Stimulated activated CD8-positive, alpha-beta memory T cell treated with anti-CD3 and anti-CD28 coated beads, Interleukin-4, amount 100 ng/mL, for 24 hours (primary cell): ENCODE data around the gene TRIM47.
A peak's percentile ranks its signal among the peaks of the same experiment; 100 is the strongest.
"Not testable (repeated sequence)": the region's sequence is repeated elsewhere in the genome, so short reads cannot be mapped to it uniquely, and the experiment has no call there.

ENCODE experiments used
- DNase-seq: peaks from one replicate; pipeline ENCODE4 v3.0.0-alpha.2; 2020; ENCODE audit warnings: low read depth

The TRIM47 gene

DNA sequence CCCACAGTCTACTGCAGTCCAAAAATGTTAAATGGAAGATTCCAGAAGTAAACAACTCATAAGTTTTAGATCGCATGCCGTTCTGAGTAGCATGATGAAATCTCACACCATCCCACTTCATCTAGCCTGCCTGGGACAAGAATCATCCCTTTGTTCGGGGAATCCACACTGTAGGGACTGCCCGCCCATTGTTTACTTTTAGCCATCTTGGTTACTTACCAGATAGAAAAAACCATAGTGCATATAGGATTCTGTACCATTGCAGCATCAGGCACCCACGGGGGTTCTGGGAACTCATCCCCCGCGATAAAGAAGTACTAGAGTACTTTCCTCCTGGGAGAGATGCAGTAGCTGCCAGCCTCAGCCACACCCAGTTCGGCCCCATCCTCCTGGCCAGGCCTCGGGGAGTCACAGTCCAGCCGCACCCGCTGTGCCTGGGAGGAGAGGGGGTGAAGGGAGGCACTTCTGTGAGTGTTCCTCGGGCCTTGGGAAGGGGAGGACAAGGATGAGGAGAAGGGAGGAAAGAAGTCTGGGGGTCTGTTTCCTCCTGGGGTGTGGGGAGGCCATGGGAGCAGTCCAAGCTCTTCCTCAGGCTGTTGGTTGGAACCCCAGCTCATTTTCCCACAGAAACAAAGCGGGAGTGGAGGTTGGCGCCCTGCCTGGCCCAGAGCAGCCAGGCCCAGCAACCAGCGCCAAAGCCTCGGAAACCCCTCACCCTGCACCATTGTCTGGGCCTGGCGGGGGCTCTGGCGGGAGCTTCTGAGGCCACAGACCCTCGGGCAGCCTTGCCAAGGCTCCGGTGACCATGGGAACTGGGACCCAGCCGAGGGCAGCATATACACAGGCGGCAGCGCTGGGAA is 8.9 kb downstream of the TRIM47 start:
- DNase-seq = no peak

DNA sequence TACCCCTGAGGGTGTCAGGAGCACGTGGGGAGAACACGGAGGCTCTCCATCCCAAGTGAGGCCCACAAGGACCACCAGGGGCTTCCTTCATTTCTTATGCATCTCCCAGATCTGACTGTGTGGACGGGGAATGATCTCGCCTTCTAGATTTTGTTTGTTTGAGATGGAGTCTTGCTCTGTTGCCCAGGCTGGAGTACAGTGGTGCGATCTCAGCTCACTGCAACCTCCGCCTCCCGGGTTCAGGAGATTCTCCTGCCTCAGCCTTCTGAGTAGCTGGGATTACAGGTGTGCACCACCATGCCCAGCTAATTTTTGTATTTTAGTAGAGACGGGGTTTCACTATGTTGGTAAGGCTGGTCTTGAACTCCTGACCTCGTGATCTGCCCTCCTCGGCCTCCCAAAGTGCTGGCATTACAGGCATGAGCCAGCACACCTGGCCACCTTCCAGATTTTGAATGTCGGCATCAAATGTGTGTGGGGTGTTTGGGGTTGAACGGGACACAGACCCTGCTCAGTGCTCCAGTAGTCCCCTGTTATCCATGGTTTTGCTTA is 9.6 kb downstream of the TRIM47 start:
- not testable (repeated sequence) for DNase-seq

DNA sequence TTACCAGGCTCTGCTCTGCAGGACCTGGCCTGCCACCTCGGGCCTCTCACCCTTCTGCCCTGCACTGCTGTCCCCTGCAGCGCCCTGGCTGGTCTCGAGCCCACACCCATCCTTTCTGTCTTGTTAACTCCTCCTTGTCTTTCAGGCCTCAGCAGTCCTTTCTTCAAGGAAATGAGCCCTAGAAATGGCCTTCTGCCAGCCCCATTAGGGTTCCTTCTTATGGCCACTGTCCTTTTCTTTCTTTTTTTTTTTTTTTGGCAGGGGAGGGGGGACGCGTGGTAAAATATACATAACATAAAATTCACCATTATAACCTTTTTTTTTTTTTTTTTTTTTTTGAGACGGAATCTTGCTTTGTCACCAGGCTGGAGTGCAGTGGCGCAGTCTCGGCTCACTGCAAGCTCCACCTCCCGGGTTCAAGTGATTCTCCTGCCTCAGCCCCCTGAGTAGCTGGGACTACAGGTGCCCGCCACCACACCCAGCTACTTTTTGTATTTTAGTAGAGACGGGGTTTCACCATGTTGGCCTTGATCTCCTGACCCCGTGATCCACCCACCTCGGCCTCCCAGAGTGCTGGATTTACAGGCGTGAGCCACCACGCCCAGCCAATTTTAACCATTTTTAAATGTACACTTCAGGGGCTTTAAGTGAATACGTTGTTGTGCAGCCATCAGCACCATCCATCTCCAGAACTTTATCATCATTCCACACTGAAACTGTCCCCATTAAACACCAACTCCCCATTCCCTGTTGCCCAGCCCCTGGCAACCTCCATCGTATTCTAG is 12.8 kb downstream of the TRIM47 start:
- DNase-seq = not testable (repeated sequence)

DNA sequence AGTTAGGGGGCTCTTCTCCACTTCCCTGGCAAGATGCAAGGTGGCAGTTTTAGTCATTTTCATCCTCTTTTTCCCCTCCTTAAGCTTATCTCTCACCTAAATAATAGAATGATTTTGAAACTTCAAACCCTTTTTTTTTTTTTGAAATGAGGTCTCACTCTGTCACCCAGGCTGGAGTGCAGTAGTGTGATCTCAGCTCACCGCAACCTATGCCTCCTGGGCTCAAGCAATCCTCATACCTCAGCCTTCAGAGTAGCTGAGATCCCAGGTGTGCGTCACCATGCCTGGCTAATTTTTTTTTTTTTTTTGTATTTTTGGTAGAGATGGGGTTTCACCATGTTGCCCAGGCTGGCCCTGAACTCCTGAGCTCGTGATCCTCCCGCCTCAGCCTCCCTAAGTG is 13.5 kb downstream of the TRIM47 start:
- not testable (repeated sequence) for DNase-seq

DNA sequence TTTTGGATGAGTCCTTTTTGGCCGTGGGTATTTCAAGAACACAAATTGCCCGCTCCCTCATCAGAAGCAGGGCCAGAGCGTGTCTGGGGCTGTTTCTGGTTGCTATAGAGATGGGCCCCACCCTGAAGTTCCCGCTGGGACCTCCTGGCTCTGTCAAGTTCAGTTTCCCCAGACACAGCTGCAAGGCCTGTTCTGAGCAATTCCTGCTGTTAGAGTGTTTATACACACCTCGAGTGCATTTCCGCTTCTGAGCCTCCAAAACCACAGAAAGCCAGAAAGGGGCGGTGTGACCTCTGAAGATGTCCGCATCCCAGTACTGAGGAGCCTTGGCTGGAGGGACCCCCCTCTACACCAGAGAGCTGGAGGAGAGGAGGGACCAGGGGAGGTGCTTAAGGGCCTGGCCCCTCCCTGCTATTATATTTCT is 13.9 kb downstream of the TRIM47 start:
- no peak for DNase-seq

DNA sequence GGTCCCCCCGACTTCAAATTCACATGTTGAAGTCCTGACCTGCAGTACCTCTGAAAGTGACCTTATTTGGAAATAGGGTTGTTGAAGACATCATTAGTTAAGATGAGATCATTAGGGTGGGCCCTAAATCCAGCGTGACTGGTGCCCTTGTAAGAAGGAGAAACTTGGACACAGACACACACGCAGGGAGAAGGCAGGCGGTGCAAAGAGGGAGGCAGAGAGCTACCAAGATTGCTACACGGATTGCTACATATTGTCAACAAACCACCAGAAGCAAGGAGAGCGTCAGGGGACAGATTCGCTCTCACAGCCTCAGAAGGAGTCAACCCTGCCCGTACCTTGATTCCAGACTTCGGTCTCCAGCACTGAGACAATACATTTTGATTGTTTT is 16.5 kb downstream of the TRIM47 start:
- no peak for DNase-seq

DNA sequence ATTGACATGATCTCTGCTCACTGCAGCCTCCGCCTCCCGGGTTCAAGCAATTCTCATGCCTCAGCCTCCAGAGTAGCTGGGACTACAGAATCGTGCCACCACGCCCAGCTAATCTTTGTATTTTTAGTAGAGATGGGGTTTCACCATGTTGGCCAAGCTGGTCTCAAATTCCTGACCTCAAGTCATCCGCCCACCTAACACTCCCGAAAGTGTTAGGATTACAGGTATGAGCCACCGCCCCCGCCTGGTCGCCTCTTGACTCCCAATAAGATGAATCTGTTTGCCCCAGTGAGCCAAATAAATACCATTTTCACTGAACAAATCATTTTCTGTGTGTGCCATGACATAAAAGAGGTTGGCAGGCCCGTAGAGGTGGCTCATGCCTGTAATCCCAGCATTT is 19.0 kb downstream of the TRIM47 start:
- not testable (repeated sequence) for DNase-seq

DNA sequence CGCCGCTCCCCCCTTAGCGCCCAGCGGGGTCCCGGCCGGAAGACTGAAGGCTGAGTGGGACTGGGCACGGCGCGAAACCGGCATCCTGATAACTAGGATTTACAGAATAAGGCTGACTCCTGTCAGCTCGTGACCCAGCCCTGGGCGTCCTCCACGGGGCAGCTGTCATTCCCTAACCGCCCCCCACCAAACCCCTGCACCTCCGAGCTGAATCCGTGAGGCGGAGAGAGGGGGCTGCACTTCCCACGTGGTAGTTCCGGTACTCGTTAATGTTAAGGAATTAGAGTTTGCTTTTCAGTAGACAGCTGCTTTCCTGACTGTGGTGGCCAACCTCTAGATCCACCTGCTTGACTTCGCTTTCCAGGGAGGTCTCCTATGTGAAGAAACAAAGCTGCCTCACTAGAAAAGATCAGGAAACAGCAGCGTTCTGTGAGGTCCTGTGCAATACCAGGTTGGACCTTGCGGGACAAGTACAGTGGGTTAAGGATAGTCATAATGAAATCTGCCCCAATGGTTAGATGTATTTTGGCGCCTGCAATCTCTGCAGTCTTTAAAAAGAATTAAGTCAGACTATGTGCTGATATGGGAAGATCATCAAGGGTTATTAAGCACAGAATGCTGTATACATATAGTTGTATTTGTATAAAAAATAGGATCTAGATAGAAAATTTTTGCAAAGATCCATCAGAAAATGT is 22.2 kb downstream of the TRIM47 start:
- no peak for DNase-seq

DNA sequence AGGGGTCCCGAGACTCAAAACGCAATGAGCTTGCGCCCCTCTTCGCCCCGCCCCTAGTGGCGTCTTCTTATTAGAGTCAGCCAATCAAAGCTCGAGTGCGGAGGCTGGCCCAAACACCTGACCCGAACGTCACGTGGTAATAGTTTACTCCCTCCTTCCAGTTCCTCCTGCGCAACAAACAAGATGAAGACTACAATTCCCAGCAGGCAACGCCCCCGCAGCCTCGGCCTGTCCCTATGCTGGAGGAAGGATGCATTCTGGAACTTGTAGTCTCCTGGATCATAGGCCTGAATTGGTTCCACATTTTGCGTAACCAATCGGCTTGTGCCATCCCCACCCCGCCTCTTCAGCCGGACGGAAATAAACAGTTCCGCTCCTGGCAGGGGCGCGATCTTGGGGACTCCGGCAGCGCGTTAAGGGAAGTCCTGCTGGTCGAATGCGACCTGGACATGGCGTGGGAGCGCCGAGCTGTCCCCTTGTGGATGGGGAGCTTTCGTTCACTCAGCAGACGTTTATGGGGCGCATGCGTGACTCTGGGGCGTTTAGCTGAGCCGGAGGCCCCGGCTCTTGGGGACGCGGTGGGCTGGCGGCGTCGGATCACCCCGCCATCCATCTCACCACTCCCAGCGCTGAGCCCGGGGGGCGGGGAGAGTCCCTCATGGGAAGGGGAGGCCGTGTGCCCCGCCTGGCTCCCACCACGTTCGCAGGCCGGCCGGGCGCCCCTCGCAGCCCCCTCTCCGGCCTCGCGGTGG is 22.9 kb downstream of the TRIM47 start, which contains the start of gene WBP2:
TSS of gene WBP2 (minus strand) at position 26 of the 752 bp plus-strand sequence. CDS start 38 bp downstream, outside the sequence.
- DNase-seq = peak; percentile 95

DNA sequence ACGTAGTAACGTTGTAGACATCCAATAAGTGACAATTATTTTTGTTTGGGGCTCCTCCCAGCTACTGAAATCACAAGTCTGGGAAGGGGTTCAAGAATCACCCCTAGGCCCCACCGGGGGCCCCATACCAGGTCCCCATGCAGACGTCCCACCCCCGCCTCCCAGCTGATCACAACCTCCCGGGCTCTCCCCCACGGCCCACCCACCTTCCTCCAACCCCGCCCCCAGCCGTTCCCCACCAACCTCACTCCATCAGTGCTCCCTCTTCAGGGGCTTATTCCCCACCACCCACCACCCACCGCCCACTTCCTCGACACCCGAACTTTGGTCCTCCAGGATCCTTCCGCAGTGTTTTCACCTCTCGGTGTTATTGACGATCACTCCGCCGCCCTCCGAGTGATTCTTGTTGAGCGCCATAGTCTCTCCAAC is 23.5 kb downstream of the TRIM47 start:
- no peak for DNase-seq

DNA sequence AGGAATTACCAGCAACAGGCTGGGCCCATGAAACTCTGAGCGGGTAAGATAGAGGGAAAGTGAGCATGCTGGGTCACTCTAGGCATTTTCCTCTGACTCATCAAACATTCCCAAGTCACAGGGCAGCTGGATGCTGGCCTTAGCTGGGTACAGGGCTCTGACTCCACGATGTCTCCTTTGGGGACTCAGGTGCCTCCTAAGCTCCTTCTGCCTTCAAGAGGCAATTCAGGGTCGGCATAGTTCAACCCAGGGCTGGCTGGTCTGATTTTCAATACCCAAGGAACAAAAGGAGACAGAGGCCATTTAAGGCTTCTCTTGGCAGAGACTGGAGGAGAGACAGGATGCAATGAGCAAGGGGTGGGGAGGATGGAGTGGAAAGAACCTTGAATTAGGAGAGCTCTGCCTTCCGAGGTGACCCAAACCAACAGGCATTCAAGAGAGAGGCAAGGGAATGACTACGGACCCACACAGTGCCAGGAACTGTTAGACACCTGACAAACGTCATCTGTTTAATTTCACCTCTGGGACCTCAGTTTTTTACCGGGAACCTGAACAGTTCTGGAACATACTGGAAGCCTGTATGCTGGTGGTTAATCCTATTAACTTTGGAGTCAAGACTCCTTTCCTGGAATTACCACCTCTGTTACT is 24.2 kb downstream of the TRIM47 start:
- no peak for DNase-seq

DNA sequence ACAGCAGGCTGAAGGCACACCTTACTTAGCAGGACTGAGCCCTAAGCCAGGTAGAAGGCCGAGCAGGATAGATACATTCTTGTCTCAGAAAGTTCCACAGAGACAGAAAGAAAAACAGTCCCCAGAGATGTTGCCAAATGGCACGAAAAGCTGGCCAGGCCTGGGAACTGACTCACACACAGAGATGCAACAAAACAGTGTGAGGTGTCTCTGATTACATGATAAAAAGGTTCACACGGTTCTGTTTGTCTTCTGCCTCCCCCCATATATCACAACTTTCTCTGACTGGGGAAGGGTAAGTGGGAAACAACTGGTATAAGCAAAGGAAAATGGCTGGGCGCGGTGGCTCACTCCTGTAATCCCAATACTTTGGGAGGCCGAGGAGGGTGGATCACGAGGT is 24.9 kb downstream of the TRIM47 start:
- DNase-seq = no peak

DNA sequence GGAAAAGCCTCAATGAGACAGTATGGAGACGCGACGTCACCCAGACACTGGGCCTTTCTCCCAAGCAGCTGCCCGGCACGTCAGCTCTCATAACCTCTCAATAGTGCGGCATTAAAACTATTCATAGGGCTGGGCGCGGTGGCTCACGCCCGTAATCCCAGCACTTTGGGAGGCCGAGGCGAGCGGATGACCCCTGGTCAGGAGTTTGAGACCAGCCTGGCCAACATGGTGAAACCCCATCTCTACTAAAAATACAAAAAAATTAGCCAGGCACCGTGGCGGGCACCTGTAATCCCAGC is 26.7 kb downstream of the TRIM47 start:
- not testable (repeated sequence) for DNase-seq

DNA sequence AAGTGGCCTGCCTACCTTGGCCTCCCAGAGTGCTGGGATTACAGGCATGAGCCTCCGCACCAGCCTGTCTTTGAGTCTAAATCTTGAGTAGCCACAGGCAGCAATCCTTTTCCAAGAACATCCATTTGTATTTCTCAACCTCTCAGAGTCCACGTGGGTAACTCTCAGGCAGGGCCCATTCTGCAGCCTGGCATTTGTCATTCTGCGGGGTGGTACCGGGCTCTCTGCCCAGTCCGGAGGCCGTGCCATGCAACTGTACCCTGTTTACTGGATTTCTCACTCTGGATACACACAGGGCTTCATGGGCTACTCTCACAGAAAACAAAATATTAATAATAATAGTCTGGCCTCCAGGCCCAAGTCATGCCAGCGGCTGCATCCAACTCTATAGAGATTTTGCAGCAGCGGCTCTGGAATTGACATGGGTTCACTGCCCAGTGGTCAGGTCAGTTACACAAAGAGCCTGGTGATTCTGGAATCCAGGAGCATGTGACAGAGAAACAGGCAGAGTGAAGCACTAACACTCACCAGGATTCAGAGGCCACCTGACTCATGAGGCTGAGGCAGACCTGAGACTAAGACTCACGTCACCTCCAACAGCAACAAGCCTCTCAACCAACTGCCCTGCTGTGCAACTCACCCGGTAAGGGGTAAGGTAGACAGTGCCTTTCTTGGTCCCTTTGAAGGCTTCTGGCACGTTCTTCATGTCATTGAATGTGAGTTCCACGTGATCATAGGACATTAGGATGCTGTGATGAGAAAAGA is 27.3 kb downstream of the TRIM47 start:
- DNase-seq = no peak

DNA sequence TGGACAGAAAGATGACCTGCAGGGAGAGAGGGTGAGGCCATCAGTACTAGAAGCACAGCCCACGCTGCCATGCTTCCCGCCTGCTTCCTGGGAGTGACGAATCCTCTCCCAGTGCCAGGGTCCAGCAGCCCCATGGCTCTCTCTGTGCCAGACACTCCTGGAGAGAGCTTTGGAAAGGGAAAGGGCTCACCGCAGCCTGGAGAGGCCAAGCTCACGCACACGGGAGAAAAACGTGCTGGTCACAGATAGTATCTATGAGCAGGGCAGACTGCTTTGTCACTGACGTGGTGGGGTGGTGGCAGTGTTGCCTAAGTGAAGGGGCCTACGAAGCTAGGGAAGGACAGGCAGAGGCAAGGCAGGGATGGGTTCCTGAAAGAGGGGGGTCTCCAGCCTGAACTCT is 28.7 kb downstream of the TRIM47 start:
- DNase-seq = no peak

DNA sequence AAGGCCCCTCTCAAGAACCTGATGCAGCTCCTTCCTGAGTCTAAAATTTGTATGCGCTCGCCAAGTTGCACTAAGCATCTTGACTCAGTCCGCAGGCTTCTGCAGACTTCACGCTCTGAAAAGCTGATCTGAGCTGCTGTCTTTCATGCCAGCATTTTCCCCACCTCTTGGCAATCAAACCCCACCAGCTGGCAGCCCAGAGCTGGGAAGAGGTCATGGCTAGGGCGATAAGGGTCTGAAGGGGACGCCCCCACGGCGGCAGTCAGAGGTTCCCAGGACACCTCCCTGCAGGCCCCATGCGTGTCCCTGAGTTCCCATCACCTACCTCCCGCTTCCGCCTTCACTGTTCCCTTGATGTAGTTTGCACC is 29.1 kb downstream of the TRIM47 start:
- no peak for DNase-seq

DNA sequence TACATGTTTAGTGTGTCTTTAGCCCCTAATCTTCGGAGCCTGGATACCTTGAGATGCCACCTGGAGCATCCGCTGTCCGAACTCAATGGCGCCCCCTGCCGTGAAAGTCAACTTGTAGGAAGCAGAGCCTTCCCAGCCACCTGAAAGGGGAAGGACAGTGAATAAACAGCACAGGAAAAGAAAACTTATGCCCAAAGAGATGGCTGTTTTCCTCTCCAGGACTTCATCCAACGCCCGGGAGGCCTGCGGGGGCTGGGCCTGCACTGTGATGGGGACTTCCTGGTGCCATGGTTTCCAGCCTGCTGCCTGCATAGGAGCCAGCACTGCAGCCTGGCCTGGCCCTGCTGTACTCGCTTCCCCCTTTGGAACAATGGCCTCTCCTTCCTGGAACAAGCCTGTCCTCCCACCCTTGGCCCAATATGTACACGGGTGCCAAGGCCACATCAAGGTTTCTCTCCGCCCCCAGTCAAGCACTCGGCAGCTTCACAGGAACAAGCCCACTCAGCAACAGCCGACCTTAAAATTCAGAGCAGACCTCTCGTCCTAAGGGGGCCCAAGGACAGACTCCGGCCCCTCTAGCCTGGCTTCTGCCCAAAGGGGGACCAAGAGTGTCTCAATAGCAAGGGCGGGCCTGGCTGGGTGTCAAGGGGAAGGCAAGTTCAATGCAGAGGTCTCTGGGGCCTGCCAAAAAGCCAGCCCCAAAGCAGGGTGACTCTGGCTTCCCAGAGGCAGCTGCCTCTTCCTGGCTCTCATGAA is 29.7 kb downstream of the TRIM47 start:
- peak; percentile 76 for DNase-seq

DNA sequence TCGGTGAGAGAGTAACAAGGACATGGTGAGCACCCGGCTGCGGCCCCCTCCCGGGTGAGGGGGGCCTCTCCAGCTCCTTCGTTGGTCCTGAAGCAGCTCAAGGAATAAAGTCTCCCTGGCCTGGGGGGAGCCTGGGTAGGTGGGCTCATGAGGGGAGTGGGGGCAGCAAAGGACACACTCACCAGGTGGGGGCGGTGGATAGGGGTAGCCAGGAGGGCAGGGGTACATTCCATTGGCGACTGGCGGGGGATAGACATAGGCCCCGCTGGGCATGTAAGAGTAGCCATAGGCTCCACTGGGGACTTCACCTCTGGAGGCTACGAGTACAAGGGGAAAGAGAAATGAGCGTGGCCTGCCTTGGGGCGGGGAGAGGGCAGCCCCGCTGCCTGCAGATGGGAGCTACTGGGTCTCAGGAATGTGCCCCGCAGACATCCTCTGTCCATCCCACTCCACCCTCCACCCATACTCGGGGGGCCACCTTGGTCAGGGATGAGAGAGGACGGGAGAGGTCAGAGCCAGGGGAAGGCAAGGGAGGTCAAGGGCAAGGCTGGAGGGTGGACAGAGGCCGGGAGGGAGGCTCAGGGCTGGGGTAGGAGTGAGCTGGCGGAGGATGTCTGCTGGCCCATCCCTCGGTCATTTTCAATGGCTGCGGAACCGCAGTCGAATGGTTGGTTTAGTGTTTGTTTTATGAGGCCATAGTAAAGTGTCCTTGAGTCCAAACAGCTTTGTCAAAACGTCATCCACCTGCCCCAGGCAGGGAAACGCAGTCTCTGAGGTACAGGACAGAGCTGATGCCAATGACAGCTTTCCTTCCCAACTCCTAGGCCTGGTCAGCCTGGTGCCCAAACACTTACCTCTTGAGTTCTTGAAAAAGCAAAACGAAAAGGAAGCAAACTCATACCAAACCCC is 30.5 kb downstream of the TRIM47 start:
- no peak for DNase-seq
